ENCODE measurements around the gene LNX1. TPM values are rescaled to one million over a fixed set of nuclear protein-coding genes. Genes with fewer than 3 reads are reported as not detected.

Gene LNX1
- total RNA-seq, 1 donor from 2014 or later = not detected

- intact Hi-C loops (cut with micrococcal nuclease) = no loop called here
- Mint-ChIP-seq H3K4me3 (no peak overlapping the region), H3K27me3 (ENCODE audit: insufficient read depth) (no peaks in the 10 kb centered on the region), H3K36me3 (ENCODE audit: low read depth) (no peaks in the 10 kb centered on the region), H3K27ac (no peak overlapping the region), H3K9me3 (no peaks in the 10 kb centered on the region), H3K4me1 (ENCODE audit: low read depth) (no peaks in the 10 kb centered on the region)
- DNase-seq (ENCODE audit: low spot score) = no peak
Measured at GRCh38 chr4:53553486-53554210, 37.6 kb downstream of the LNX1 start.

- no peaks in the 10 kb centered on the region for H3K36me3 Mint-ChIP-seq (ENCODE audit: low read depth)
- H3K27me3 Mint-ChIP-seq (ENCODE audit: insufficient read depth) = no peaks in the 10 kb centered on the region
- no peak overlapping the region for H3K4me3 Mint-ChIP-seq
- H3K9me3 Mint-ChIP-seq = no peaks in the 10 kb centered on the region
- intact Hi-C loops (cut with micrococcal nuclease) = no loop called here
- no peak overlapping the region for H3K27ac Mint-ChIP-seq
- DNase-seq (ENCODE audit: low spot score) = no peak
- no peaks in the 10 kb centered on the region for H3K4me1 Mint-ChIP-seq (ENCODE audit: low read depth)
Measured at GRCh38 chr4:53552711-53553110, 38.6 kb downstream of the LNX1 start.

DNA sequence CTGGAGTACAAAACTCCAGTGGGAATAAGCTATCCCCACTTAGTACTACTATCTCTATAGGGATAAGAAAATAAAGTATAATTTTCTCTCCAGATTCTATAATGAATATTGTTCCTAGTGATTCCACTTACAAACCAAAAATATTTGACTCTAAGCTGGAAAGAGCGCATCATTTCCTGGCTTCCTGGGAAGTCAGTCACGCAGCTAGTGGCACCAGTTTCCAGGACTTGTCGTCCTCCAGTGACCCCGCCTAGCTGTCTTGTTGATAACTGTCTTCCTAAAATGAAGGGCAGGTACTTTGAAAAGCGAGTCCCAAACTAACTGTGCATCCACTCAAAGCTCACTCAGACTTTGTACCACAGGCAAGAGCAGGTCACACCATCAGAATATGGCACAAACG, 39.3 kb downstream of the LNX1 start:
- intact Hi-C loops (cut with micrococcal nuclease) = no loop called here
- no peaks in the 10 kb centered on the region for H3K27me3 Mint-ChIP-seq (ENCODE audit: insufficient read depth)
- H3K36me3 Mint-ChIP-seq (ENCODE audit: low read depth) = no peaks in the 10 kb centered on the region
- H3K9me3 Mint-ChIP-seq = no peaks in the 10 kb centered on the region
- no peaks in the 10 kb centered on the region for H3K4me1 Mint-ChIP-seq (ENCODE audit: low read depth)
- no peak overlapping the region for H3K27ac Mint-ChIP-seq
- H3K4me3 Mint-ChIP-seq = no peak overlapping the region
- DNase-seq (ENCODE audit: low spot score) = no peak

DNA sequence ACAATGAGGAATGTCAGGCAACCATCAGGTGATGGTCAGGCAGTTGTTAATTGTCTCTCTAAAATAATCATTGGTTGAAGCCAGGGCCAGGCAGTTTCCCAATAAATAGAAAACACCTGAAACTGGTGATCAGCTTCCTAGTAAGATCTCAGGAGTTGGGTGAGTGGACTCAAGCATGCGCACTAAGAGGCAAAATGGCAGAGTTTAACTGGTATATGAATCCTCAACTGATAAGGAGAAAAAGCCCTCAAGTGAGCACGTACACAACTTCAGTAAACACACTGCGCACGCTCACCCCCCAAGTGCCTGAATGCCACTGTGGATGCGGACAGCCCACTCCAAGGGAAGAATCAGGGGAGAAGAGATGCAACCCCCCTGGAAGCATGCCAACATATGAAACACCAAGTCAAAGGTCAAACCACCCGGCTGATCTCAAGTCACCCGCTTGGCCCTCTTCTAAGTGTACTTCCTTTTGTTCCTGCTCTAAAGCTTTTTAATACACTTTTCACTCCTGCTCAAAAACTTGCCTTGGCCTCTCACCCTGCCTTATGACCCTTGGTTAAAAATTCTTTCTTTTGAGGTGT, 39.9 kb downstream of the LNX1 start:
- H3K36me3 Mint-ChIP-seq (ENCODE audit: low read depth) = no peaks in the 10 kb centered on the region
- no peak overlapping the region for H3K4me3 Mint-ChIP-seq
- H3K27ac Mint-ChIP-seq = no peak overlapping the region
- DNase-seq (ENCODE audit: low spot score) = no peak
- no peaks in the 10 kb centered on the region for H3K4me1 Mint-ChIP-seq (ENCODE audit: low read depth)
- intact Hi-C loops (cut with micrococcal nuclease) = no loop called here
- peaks cover 2% of the 10 kb centered on the region for H3K27me3 Mint-ChIP-seq (ENCODE audit: insufficient read depth)
- H3K9me3 Mint-ChIP-seq = no peaks in the 10 kb centered on the region

DNA sequence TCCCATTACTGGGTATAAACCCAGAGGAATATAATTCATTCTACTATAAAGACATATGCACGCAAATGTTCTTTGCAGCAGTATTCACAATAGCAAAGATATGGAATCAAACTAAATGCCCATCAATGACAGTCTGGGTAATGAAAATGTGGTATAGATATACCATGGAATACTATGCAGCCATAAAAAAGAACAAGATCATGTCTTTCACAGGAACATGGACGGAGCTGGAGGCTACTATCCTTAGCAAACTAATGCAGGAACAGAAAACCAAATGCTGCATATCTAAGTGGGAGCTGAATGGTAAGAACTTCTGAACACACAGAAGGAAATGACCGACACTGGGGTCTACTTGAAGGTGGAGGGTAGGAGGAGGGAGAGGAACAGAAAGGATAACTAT, 42.6 kb downstream of the LNX1 start:
- Mint-ChIP-seq H3K4me1 (ENCODE audit: low read depth) (no peaks in the 10 kb centered on the region), H3K4me3 (no peak overlapping the region), H3K36me3 (ENCODE audit: low read depth) (no peaks in the 10 kb centered on the region), H3K27ac (no peak overlapping the region), H3K9me3 (no peaks in the 10 kb centered on the region), H3K27me3 (ENCODE audit: insufficient read depth) (peaks cover 3% of the 10 kb centered on the region)
- intact Hi-C loops (cut with micrococcal nuclease) = no loop called here
- no peak for DNase-seq (ENCODE audit: low spot score)

DNA sequence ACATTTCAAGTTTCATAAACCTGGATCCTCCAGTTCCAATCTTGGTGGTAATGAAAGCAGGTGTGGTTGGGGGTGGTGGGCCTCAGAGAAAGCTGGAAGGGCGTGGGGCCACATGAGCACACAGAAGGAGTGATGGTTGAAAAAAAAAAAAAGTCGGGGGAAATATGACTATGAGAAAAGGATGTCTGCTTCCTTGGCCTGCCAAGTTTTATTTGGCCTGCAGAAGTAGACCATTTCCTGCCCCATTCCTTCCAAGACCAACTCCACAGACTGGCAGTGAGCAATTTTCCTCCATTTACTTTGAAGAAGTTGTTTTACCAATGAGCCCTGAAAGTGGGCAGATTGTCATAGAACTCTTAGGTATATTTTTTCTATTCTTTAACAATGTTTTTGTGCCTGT, 43.3 kb downstream of the LNX1 start:
- H3K27ac Mint-ChIP-seq = no peak overlapping the region
- H3K9me3 Mint-ChIP-seq = no peaks in the 10 kb centered on the region
- no peak overlapping the region for H3K4me3 Mint-ChIP-seq
- intact Hi-C loops (cut with micrococcal nuclease) = no loop called here
- H3K27me3 Mint-ChIP-seq (ENCODE audit: insufficient read depth) = peaks cover 3% of the 10 kb centered on the region
- no peaks in the 10 kb centered on the region for H3K4me1 Mint-ChIP-seq (ENCODE audit: low read depth)
- no peaks in the 10 kb centered on the region for H3K36me3 Mint-ChIP-seq (ENCODE audit: low read depth)
- DNase-seq (ENCODE audit: low spot score) = no peak

DNA sequence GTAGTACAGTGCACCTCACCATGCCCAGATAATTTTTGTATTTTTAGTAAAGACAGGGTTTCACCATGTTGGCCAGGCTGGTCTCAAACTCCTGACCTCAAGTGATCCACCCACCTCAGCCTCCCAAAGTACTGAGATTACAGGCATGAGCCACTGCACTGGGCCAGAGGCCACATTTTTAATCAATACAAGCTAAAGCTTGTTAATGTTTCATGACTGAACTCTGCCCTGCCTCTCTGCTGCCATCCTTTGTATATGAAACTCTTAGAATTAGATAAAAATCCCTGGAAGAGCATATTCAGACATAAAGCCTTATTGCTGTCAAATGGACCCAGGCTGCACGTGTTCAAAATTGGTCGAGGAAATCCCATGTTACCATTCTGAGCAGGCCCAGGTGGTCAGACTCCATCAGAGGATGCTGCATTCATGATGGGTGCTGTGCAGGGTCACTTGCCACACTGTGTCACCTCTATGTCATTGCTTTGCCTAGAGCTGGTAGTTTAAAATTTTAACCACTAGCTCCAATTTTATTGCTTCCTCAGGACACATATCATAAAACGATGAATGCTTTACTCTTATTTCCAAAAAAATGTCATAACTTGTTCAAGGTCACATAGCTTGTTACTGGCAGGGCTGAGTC, 45.2 kb downstream of the LNX1 start:
- DNase-seq (ENCODE audit: low spot score) = no peak
- Mint-ChIP-seq H3K4me3 (no peak overlapping the region), H3K9me3 (no peaks in the 10 kb centered on the region), H3K36me3 (ENCODE audit: low read depth) (no peaks in the 10 kb centered on the region), H3K4me1 (ENCODE audit: low read depth) (no peaks in the 10 kb centered on the region), H3K27me3 (ENCODE audit: insufficient read depth) (peaks cover 3% of the 10 kb centered on the region), H3K27ac (no peak overlapping the region)
- intact Hi-C loops (cut with micrococcal nuclease) = no loop called here

- Mint-ChIP-seq H3K4me3 (no peak overlapping the region), H3K27me3 (ENCODE audit: insufficient read depth) (peaks cover 3% of the 10 kb centered on the region), H3K27ac (no peak overlapping the region), H3K9me3 (no peaks in the 10 kb centered on the region), H3K36me3 (ENCODE audit: low read depth) (no peaks in the 10 kb centered on the region), H3K4me1 (ENCODE audit: low read depth) (no peaks in the 10 kb centered on the region)
- intact Hi-C loops (cut with micrococcal nuclease) = no loop called here
- DNase-seq (ENCODE audit: low spot score) = no peak
Measured at GRCh38 chr4:53545273-53545672, 46.0 kb downstream of the LNX1 start.

- Mint-ChIP-seq H3K36me3 (ENCODE audit: low read depth) (no peaks in the 10 kb centered on the region), H3K9me3 (no peaks in the 10 kb centered on the region), H3K4me1 (ENCODE audit: low read depth) (no peaks in the 10 kb centered on the region), H3K27me3 (ENCODE audit: insufficient read depth) (peaks cover 3% of the 10 kb centered on the region), H3K27ac (no peak overlapping the region), H3K4me3 (no peak overlapping the region)
- intact Hi-C loops (cut with micrococcal nuclease) = no loop called here
- DNase-seq (ENCODE audit: low spot score) = no peak
Measured at GRCh38 chr4:53543561-53543960, 47.7 kb downstream of the LNX1 start.

DNA sequence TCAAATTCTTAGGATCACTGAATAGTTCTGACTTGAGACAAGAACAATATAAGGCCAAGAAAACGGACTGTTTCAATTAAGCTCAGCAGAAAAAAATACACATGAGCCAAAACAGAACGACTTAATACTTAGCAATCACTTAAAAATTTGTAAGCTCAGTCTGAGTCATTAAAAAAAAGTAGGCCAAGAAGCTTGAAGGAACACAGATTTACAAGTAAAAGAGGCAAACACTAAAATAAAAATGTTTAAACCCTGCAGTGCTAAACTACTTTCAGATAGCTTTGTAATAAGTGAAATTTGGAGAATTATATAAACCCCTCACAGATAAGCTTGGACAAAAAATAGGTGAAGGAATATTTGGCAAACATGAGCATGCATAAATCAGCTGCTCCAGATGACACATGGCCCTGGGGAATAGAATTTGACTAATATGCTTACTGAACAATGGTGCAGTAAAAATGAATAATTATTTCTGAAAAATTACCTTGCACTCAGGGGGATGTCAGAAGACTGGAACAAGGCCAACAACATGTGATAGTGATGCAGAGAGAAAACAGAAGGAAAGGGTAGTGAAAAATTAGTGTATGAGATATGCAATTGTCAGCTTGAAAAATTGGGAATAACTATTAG, 49.6 kb downstream of the LNX1 start:
- H3K4me1 Mint-ChIP-seq (ENCODE audit: low read depth) = no peaks in the 10 kb centered on the region
- no peak for DNase-seq (ENCODE audit: low spot score)
- H3K36me3 Mint-ChIP-seq (ENCODE audit: low read depth) = no peaks in the 10 kb centered on the region
- H3K27ac Mint-ChIP-seq = no peak overlapping the region
- intact Hi-C loops (cut with micrococcal nuclease) = no loop called here
- no peaks in the 10 kb centered on the region for H3K9me3 Mint-ChIP-seq
- no peak overlapping the region for H3K4me3 Mint-ChIP-seq
- H3K27me3 Mint-ChIP-seq (ENCODE audit: insufficient read depth) = peaks cover 6% of the 10 kb centered on the region

- Mint-ChIP-seq H3K27ac (no peak overlapping the region), H3K4me1 (ENCODE audit: low read depth) (no peaks in the 10 kb centered on the region), H3K4me3 (no peak overlapping the region), H3K9me3 (no peaks in the 10 kb centered on the region), H3K27me3 (ENCODE audit: insufficient read depth) (peaks cover 3% of the 10 kb centered on the region), H3K36me3 (ENCODE audit: low read depth) (no peaks in the 10 kb centered on the region)
- no peak for DNase-seq (ENCODE audit: low spot score)
- intact Hi-C loops (cut with micrococcal nuclease) = no loop called here
Measured at GRCh38 chr4:53538756-53539155, 52.5 kb downstream of the LNX1 start.

DNA sequence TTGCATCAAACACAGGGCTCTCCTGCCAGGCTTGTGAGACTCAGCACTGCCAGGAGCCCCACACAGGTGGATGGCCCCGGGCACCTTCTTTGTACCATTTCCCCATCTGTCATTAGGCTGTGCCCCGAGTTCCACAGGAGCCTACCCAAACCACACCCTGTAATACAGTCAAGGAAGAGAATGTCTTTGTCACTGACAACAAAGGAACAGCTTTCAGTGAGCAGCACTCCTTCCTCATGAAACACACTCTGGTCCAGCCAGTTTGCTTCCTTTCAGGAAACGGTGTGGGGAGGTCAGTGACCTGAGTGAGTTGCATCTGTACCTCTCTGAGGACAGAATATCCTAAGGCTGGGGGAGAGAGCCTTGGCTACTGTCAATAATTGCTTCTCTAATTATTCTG, 53.7 kb downstream of the LNX1 start:
- Mint-ChIP-seq H3K36me3 (ENCODE audit: low read depth) (no peaks in the 10 kb centered on the region), H3K27me3 (ENCODE audit: insufficient read depth) (peaks cover 3% of the 10 kb centered on the region), H3K4me3 (no peak overlapping the region), H3K27ac (no peak overlapping the region), H3K4me1 (ENCODE audit: low read depth) (no peaks in the 10 kb centered on the region), H3K9me3 (no peaks in the 10 kb centered on the region)
- intact Hi-C loops (cut with micrococcal nuclease) = no loop called here
- DNase-seq (ENCODE audit: low spot score) = no peak

DNA sequence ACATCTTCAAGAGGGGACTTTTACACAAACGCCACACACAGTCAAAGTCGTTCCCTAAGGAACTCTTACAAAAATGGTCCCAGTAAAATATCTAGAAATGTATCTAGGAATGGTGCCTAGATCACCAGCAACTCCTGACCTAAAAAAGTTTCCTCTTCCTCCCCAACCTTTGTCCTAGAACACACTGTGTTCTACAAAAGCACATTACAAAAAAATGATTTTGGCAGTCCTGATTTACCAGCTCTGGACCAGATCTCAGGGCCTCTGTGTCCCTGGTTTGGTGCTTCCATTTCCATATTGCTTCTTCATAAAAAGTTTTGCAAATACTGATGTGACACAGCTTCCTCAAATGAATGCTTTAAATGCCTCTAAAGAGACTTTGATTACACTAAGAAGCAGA, 55.0 kb downstream of the LNX1 start:
- no peak overlapping the region for H3K4me3 Mint-ChIP-seq
- no peaks in the 10 kb centered on the region for H3K4me1 Mint-ChIP-seq (ENCODE audit: low read depth)
- no peak for DNase-seq (ENCODE audit: low spot score)
- H3K36me3 Mint-ChIP-seq (ENCODE audit: low read depth) = no peaks in the 10 kb centered on the region
- H3K9me3 Mint-ChIP-seq = no peaks in the 10 kb centered on the region
- H3K27ac Mint-ChIP-seq = no peak overlapping the region
- intact Hi-C loops (cut with micrococcal nuclease) = no loop called here
- peaks cover 3% of the 10 kb centered on the region for H3K27me3 Mint-ChIP-seq (ENCODE audit: insufficient read depth)
